Lower leg skin (tissue), 3 donors: ENCODE data around the gene P4HA3.

ENCODE experiments used
- CTCF ChIP-seq, 3 donors: fragments of 450-650 bp; IDR thresholded peaks; one replicate each; pipeline ENCODE4 v1.5.1; 2016; ENCODE audit warnings: antibody characterized with exemption in 3 of 3, mild to moderate bottlenecking in 3 of 3, moderate library complexity in 2 of 3
- POLR2A ChIP-seq, 2 donors: fragments of 450-650 bp; IDR thresholded peaks; one replicate each; pipeline ENCODE4 v1.6.1; 2016 to 2017; ENCODE audit warnings: antibody characterized with exemption in 2 of 2, mild to moderate bottlenecking in 1 of 2, moderate library complexity in 1 of 2

- no peak for TF ChIP-seq CTCF (IDR thresholded peaks at IDR 0.05)
- no peak for TF ChIP-seq POLR2A (IDR thresholded peaks at IDR 0.05)
These were observed 15.6 kb upstream of the P4HA3 start for GRCh38 chr11:74327076-74327475.
